ENCODE data around the gene EYS.
"Not testable (repeated sequence)": the region's sequence is repeated elsewhere in the genome, so short reads cannot be mapped to it uniquely, and the experiment has no call there.

Gene EYS

DNA sequence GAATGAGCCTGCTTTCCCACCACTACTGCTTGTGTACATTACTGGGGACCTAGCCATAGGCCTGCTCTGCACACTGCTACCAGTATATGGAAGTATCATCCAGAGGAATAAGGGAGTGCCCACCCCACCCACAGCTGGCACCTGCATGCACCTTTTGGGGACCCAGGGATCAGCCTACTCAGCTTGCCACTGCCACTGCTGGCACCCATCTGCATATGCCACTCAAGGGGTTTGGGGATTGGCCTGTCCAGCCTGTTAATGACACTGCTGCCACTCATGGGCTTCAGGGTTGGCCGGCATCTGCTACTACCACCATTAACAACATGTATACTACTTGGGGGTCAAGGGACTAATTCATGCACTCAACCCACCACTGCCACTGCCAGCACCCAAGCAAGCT lies 1239.4 kb downstream of the EYS start:
- DNase-seq (ENCODE audit: low read depth), result no peak

DNA sequence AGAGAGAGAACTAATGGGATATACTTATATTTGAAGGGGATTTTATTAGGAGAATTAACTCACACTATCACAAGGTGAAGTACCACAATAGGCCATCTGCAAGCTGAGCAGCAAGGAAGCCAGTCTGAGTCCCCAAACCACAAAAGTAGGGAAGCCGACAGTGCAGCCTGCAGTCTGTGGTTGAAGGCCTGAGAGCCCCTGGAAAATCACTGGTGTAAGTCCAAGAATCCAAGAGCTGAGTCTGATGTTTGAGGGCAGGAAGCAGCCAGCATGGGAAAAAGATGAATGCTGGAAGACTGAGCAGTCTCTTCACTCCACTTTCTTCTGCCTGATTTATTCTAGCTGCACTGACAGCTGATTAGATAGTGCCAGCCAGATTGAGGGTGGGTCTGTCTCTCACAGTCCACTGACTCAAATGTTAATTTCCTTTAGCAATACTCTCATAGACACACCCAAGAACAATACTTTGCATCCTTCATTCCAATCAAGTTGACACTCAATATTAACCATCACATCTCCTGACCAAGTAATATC lies 1247.5 kb downstream of the EYS start:
- DNase-seq (ENCODE audit: low read depth), result no peak

DNA sequence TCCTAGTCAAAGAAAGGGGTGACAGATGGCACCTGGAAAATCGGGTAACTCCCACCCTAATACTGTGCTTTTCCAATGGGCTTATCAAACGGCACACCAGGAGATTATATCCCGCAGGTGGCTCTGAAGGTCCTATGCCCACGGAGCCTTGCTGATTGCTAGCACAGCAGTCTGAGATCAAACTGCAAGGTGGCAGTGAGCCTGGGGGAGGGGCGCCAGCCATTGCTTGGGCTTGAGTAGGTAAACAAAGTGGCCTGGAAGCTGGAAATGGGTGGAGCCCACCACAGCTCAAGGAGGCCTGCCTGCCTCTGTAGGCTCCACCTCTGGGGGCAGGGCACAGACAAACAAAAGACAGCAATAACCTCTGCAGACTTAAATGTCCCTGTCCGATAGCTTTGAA lies 1258.9 kb downstream of the EYS start:
- not testable (repeated sequence) for DNase-seq (ENCODE audit: low read depth)

DNA sequence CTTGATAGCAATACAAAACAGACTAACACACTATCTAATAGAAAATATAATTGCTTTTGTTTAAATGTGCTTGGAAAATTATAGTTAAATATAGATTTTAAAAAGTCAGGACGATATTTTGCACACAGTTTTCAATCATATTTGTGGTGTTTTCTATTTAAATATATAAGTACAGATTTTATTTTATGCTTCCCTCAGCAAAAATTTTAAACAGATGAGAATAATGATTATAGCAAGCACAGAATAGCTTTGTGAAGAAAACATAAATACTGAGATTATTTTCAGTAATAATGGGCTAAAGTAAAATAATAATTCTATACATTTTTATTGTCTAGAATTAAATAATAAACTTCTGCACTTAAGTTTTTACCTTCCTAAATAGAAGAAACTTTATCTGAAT lies 1262.0 kb downstream of the EYS start:
- DNase-seq (ENCODE audit: low read depth), result no peak

DNA sequence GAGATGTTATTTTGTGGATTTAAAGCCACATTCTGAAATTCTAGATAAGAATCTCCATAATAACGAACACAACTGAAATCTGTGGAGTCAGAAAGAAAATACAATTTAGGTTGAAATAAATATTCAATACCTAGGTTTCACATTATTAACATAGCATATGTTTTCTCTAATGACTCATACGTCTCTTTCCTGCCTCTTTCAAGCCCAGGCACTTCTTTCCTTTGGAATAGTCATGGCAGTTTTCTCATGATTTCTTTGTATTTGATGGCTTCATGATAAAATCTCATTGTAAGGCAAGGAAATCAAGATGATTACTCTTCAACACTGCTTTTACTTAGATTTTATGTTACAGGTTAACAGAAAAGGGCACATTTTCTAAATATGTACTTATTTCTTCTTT lies 1267.8 kb downstream of the EYS start:
- DNase-seq (ENCODE audit: low read depth), result no peak

DNA sequence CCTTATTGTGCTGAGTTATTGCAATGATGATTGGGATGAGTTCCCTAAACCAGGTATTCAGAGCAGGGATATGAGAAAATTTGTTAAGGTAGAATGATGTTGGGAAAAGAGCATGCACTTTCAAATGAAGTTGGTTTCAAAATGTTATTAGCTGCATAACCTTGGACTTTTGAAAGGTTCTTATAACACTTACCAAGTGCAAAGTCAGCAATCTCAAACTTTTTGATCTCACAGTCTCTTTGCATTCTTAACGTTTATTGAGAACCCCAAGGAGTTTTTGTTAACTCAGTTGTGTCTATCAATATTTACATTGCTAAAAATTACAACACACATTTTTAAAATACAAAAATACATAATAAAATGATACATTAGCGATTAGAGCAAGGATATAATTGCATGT lies 1269.0 kb downstream of the EYS start:
- DNase-seq (ENCODE audit: low read depth), result no peak

DNA sequence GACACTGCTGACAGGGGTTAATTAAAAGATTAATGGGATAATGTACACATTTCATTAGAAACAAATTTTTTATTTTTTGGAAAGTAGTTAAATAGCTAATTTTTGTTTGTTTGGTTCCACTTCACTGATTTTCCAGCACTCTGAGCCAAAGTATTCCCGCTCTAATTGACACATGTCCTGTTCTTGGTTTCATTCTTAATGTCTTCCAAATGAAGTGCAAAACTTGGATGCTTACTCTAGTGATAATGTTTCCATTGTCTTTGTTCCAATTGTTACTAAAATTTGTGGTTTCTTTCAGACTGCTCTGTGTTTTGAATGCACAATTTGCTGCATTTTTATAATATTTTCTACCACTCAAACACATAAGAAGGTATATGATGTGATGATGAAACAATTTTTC lies 1277.1 kb downstream of the EYS start:
- no peak for DNase-seq (ENCODE audit: low read depth)

DNA sequence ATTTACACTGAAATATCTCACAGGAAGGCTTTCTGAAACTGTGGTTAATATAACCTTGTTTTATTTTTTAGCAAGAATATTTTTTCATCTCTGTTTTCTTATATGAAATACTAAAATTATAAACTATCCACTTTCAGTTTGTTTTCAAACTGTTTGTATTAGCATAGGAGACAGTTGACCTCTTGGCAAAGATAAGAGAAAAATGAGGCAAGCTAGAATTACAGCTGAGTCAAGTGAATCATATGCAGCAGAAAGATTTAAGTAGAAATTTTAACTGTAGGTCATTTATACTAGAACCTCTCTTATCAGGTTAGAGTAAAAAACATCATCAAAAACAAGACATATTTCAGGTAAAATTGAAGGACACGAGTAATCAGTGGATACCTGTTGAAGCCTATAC lies 1278.8 kb downstream of the EYS start:
- no peak for DNase-seq (ENCODE audit: low read depth)

DNA sequence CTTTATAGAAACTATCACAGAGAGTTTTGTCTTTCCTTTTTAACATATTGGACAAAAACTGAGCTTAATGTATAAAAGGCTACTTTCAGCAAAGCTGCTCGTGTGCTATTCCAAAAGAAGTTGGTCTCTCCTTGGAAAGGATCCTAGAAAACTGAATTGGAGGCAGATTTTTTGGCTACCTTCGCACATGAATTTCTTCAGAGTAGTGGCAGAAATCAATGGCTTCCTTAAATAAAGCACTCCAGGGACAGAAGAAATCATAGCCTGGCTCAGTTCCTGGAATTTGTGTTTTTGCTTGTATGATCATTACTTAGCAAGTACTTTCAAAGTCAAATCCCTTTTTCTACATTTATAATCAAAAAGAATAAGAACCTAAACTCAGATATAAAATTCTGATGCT lies 1291.1 kb downstream of the EYS start:
- DNase-seq (ENCODE audit: low read depth), result no peak

DNA sequence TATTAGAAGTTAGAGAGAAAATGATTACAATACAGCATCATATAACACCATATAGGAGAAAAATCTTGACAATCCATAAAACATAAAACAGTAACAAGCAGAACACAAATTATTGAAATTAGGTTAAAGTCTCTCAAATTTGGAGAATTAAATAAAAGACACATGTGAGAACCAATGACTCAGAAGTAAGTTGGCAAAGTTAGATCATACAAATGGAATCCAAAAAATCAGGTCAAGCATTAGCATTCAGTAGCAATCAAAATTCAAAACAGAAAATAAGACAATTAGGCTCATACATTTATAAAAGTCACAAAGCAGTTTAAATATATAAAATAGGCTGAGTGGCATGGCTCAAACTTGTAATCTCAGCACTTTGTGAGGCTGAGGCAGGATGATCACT lies 1295.8 kb downstream of the EYS start:
- DNase-seq (ENCODE audit: low read depth), result no peak

DNA sequence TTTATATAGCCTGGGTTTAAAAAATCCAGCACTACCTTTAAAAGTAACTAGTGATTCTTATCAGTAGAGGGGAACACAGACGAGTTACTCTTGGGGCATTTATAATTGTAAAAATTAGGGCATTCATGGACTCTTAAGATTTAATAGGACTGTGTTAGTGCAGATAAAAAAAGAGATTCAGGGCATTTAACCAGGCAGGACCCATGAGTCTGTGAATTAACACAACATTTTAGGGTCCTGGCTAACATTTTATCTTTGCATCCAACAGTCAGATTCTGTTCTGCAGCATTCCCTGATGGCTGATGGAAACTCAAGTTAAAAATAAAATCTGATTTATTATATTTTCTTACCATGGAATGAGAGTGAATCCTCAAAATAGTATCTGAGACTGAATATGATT lies 1297.1 kb downstream of the EYS start:
- DNase-seq (ENCODE audit: low read depth), result no peak

DNA sequence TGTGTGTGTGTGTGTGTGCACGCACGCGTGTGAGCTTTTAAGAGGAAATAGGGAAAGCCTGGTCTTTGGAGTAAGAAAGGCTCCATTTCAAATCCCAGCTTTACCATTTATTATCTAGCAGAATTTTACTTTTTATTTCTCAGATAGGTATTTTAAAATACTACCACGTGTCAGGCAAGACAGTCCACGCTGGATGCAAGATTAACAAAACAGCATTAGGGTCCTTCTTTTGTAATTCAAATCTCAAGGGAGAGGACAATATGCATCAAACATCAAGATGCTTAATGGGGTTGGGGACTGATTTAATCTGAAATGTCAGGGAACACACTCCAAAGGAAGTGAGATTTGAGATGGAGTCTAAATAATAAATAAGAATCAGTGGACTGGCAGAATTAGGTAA lies 1302.6 kb downstream of the EYS start:
- no peak for DNase-seq (ENCODE audit: low read depth)

DNA sequence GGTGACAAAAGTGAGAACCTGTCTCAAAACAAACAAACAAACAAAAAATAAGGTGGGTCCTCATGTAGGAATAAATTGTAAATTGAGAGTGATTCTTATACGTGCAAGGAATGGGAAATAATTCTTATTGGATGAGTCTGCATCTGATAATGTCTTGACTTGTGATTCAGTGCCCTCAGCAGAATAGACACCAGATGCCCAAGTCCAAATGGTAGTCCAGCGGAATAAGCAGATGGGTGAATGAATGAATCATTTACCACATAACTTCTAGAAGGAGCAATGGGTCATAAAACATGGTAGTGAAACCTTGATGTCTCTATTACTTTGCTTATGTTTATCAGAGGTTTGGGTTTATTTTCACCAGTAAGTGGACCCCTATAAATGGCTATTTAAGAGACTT lies 1323.7 kb downstream of the EYS start:
- no peak for DNase-seq (ENCODE audit: low read depth)

DNA sequence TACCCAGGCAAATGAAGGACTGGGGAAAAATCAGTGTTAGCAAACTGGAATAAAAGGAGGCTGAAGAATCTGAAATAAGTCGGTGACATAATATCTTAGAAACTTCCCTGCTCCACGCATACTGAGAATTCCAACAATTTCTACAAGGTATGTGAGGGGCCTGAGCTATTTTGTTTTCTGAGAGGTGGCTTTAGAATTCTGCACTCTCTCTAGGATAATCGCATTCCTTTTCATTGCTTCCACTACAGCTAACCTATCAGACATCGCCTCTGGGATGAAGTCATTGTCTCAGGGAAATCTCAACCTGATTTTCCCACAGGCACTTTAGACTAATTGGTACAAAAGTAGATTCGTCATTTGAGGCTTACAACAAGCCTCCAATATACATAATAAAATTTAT lies 1330.6 kb downstream of the EYS start:
- DNase-seq (ENCODE audit: low read depth), result no peak

DNA sequence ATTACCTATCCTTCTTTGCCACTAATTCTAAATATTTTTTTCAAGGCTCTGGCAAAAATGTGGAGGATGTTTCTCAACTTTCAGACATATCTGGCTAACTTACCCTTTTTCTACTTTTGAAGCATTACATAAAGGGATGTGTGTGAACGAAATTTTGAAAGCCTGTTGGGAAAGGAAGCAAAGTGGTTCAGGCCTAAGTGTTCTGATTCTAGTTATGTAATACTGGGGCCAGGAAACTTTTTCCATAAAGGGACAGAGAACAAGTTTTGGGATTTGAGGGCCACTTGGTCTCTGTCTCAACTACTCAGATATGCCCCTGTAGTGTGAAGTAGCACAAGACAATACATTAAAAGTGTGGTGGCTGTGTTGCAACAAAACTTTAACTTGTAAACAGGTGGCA lies 1349.6 kb downstream of the EYS start:
- no peak for DNase-seq (ENCODE audit: low read depth)

DNA sequence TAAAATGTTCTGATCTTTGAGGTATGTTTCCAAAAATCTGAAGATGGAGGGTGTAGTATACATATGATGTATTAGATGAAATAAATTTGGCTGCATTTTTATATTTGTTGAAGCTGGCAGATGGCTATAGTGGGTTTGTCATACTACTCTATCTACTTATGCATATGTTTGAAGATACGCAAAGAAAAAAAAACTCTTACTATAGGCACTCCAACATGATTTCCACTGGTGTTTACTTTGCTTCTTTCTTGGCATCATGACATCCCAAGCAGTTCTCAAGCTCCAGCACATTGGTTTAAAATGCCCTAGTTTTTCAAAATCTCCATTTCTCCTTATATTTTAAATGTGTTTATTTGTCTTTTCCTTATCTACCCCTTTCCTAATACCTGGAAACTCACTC lies 1359.6 kb downstream of the EYS start:
- DNase-seq (ENCODE audit: low read depth), result no peak

DNA sequence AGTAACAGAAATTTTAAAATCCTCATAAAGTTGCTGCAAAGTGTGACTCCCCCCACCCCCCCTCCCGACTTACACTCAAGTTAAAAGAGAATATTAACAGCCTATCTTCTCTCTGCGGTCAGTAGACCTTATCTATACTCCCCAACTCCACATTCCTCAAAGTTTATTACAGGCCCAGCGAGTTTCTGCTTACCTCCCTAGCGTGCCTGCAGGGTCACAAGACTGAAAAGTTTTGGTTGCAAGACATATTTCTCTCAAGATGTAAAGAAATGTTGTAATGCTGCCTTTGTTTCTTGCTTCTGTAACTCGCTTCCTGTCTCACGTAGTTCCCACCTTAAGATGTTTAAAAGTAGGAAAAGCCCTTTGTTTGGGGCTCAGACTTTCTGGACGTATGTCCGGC lies 1371.8 kb downstream of the EYS start:
- no peak for DNase-seq (ENCODE audit: low read depth)

DNA sequence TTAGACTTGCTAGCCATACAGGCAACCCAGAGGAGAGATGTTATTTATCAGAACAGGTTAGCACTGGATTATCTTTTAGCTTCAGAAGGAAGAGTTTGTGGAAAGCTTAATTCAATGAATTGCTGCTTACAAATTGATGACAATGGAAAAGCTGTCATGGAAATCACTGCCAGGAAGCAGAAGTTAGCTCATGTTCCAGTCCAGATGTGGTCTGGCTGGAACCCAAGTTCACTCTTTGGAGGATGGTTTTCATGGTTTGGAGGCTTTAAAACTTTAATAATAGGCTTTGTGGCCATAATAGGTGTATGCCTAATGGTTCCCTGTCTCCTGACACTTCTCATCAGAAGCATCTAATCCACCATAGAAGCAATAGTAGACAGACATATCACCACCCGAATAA lies 1372.4 kb downstream of the EYS start:
- no peak for DNase-seq (ENCODE audit: low read depth)

DNA sequence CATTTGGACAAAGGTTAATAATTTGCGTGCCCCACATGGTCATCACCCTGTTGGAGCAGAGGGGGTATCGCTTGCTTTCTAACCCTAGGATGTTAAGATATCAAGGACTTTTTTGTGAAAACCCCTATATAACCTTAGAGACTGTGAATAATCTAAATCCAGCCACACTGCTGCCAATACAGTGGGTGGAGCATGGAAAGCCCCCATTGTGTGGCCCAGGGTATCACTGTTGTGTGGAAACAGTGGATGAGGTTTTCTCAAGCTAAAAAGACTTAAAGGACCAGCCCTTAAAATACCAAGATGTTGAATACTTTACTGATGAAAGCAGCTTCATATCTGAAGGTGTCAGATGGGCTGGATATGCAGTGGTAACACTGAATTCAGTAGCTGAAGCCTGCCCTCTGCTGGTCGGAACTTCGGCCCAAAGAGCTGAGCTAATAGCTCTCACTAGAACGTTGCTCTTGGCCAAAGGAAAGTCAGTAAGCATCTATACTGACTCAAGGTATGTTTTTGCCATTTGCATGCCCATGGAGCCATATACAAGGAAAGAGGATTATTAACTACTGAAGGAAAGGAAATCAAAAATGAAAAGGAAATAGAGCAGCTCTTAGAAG lies 1376.2 kb downstream of the EYS start:
- peak; percentile 22 for DNase-seq (ENCODE audit: low read depth)

DNA sequence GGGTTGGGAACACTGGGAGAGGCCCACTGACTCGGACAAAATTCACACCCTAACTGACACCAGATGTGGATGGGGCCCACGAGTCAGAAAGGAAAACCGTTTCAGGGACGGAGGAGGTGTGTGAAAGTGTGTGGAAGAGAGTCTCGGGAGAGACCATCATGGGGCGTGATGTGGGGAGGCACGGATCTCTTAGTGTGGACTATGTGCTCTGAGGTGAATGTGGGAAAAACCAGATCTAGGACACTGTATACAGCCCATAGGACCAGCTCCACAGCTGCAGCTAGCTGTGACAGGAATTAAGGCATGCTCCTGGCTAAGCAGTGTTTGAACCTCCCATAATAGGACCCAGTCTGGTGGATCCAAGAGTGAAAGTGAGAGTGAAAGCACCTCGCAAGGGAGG lies 1380.1 kb downstream of the EYS start:
- DNase-seq (ENCODE audit: low read depth), result no peak

DNA sequence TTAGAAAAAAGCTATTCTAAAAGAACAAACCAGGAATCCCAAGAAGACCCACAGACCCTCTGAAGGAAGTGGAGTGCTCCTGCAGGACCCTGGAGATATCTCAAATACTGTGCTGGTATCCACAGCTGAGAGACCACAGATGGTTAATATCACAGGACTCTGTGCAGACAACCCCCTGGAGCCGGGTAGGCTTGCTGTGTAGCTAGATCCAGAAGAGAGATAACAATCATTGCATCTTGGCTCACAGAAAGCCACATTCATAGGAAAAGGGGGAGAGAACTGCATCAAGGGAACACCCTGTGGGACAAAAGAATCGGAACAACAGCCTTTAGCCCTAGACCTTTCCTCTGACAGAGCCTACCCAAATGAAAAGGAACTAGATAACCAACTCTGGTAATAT lies 1381.9 kb downstream of the EYS start:
- no peak for DNase-seq (ENCODE audit: low read depth)

DNA sequence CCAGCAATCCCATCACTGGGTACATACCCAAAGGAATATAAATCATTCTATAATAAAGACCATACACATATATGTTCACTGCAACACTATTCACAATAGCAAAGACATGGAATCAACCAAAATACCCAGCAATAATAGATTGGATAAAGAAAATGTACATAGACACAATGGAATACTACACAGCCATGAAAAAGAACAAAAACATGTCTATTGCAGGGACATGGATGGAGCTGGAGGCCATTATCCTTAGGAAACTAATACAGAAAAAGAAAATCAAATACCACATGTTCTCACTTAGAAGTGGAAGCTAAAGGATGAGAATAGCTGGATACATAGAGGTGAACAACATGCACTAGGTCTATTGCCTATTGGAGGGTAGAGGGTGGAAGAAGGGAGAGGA lies 1396.8 kb downstream of the EYS start:
- no peak for DNase-seq (ENCODE audit: low read depth)

DNA sequence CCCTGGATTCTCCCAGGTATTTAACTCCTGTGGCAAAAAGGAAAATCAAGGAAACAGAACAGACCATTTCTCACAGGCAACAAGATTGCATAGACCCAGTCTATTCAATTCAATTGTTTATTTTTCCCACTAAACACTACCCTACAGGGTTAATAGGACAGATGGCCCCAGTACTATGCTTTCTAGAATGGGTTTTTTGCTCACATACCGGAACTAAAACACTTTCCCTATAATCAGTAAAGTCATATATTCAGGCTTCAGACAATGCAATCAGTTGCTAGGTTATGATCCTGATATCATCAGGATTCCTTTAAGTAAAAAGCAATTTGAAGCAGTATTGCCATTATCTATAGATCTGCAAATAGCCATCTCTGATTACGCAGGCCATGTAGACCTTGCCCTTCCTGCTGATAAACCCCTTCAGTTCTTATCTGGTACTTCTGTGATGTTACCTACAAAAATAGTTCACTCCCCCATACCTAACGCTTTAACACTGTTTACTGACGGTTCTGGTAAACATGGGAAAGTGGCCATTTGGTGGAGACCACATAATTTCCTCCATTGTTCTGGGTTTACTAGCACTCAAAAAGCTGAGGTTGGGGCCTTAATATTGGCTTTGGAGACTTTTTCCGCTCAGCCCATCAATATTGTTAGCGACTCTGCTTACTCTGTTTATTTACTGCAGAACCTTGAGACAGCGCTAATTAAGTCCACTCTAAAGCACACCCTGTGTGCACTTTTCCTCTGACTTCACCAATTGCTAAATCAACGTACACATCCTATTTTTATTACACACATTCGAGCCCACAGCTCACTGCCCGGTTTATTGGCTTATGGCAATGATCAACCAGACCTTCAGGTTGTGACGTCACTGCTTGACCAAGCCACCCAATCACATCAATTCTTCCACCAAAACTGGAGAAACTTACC lies 1405.5 kb downstream of the EYS start:
- no peak for DNase-seq (ENCODE audit: low read depth)

DNA sequence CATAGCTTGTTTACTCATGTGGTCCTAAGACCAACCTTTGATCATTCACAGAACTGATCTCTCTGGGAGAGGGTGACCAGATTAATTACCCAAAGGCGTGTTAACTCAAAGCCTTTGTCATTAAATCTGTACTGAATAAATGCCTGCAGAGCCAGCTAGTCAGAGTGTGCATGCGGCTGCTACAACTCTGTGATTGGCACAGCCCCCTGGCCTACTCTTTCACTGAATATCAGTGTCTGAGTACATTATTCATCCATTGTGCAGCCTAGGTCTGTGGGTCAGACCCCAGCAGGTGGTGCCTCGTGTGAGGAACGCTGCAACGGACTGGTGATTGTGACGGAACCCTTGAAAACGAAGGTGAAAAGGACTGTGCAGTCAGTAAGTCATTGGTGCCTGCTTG lies 1407.8 kb downstream of the EYS start:
- DNase-seq (ENCODE audit: low read depth), result no peak
